HG02938 (cell line): ENCODE results near the gene COTL1.
"Not testable (repeated sequence)": the region's sequence is repeated elsewhere in the genome, so short reads cannot be mapped to it uniquely, and the experiment has no call there.

Experiments used
- ATAC-seq: cut with Tn5 transposase; IDR thresholded peaks from one replicate; pipeline ENCODE4 v1.9.1; 2021; ENCODE audit warnings: mild to moderate bottlenecking, moderate library complexity; ENCODE audit not compliant: unreplicated experiment

Gene COTL1

DNA sequence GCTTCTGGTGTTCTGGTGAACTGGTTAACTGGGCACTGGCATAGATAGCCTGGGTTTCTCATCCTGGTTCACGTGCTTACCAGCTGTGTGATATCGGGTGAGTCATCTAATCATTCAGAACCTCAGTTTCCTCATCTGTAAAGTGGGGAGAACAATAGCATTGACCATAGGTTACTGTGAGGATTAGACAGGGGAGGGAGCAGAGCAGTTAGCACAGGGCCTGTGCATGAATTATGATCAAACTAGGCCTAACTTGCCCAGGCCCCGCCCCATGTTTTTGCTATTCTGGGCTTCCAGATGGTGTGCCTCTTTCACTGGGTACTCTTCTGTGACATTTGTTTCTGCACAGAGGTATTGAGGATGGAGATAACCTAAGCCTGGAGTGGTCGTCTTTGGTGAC is 25.8 kb upstream of the COTL1 start:
- no peak for ATAC-seq

DNA sequence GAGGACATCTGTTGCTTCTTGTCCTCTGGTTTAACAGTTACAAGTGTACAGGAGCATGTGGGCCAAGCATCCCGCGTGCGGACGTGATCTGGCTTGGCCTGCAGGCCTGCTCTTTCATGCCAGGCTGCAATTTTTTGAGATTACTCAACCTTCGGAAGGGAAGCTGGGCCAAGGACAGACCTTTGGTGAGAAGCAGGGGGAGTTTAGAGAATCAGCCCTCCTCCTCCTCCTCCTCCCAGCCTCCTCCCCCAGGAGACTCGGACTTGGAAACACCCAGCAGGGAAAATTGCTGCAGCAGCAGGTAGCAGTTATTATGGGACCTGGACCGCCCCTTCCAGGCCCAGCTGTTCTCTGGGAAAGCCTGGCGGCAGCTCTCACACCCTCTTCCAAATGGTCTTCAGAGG is 25.3 kb upstream of the COTL1 start:
- ATAC-seq: no peak

GRCh38 chr16:84641643-84642358 is 23.9 kb upstream of the COTL1 start:
- ATAC-seq: no peak

DNA sequence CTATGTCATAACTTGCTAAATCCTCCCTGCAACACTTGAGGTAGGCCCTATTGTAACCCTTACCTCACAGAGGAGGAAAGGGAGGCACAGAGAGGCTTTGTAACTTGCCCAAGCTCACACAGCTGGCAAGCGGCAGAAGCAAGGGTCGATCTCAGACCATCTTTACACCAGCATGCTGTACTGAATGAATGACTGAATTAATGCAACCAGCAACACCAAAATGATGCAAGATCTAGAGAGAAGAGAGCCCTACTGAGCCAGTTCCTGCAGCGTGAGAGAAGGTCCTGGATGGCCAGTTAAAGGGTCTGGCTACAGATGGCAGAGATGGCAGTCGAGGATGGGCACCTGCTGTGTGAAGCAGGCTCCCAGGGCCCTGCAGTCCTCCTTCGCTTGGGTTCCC is 22.3 kb upstream of the COTL1 start:
- ATAC-seq: no peak

DNA sequence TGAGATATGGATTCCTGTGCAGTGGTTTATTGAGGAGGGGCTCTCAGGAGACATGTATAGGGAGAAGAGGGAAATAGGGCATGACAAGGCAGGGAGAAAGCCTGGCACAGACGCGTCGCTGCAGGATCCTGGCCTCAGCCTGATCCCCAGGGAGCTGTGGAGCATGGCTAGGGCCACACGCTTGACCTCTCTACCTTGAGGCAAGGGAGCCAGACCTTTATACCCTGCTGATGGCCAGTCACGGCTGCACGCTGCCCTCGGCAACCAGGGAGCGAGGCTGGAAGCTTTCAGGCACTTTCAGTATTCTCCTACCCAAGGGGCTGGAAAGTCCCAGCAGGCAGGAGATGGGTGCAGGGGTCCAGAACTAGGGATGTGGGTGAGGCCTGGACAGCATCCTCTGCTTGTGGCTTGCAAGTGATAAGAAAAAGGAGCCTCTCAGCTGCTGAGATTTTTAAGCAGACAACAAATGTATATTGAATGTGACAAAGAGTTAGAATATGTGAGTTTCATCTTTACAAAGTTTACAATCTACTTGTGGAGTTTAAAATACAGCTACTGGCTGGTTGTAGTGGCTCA is 20.4 kb upstream of the COTL1 start:
- ATAC-seq: no peak

DNA sequence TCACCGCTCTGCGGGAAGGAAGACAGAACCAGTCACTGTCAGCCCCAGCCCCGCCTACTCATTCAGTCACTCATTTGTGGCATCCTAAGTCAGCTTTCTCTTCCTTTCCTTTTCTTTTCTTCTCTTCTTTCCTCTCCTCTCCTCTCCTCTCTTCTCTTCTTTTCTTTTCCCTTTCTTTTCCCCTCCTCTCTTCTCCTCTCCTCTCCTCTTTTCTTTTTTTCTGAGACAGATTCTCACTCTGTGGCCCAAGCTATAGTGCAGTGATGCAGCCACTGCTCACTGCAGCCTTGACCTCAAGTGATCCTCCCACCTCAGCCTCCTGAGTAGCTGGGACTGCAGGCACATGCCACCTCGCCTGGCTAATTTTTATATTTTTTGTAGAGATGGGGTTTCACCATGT is 19.8 kb upstream of the COTL1 start:
- ATAC-seq: no peak

DNA sequence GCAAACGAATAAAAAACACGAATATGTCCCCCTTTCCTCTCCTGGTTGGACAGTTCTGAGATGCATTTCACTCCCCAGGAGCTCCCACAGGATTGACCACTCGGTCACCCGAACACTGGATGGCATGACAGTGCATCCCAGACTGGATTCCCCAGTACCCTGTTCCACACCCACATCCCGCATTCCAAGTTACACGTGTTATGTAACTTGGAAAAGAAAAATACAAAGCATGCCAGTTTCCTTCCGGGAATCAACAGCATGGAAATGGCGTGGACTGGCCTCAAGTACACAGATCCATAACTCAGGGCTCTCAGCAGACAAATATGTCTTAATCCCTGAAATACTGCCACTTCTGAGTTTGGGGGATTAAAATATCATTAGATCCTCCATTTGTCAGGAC is 17.8 kb upstream of the COTL1 start:
- no peak for ATAC-seq

DNA sequence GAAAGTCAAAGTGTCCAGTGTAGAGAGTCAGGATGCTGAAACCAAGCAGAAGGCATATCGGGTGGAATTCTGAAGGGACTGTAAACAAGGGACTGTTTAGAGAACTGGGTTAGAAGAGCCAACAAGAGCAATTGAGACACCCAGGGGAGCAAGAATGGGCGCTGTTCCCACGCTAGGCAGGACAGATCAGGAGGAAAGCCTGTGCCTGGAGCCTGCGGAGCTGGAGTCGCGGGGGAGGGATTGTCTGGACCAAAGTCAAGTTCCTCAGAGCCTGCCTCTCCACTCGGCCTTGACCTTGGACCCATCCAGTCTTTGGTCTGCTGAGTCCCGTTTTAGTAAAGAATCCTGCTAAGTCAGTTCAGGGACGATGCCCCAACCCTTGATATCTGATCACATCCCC is 15.7 kb upstream of the COTL1 start:
- ATAC-seq: no peak

- ATAC-seq: not testable (repeated sequence)
These were observed 15.0 kb upstream of the COTL1 start for GRCh38 chr16:84632862-84633261.

DNA sequence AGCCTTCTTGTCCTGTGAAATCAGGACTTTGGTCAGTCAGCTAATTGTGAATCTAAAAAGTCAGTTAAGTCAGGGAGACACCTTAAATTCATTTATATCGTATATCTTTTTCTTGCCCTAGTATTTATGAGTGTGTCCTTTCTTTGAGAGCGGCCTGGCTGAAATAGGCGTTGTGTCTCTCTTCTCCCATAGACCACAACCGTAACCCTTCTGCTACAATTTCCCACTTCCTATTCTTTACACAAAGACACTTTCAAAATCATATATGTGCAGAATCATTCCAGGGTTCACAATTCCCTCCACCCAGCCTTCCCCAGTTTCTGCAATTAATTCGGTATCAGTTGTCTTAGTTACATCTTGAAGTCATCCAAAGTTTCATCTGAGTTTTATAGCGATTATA is 14.0 kb upstream of the COTL1 start:
- ATAC-seq: no peak

DNA sequence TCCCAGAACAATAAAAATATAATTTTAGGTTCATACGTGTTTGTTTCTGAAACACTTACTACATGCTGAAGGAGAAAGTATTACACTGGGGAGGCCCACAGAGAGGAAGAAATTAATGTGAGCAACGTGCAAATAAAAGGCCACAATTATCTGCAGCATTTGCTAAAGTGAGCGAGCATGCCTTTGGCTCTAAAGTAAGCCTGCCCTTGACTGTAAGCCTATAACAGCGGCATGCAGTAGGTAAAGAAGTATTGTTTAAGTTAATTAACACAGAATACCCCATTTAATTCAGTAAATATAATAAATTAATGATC is 13.2 kb upstream of the COTL1 start:
- ATAC-seq: no peak

DNA sequence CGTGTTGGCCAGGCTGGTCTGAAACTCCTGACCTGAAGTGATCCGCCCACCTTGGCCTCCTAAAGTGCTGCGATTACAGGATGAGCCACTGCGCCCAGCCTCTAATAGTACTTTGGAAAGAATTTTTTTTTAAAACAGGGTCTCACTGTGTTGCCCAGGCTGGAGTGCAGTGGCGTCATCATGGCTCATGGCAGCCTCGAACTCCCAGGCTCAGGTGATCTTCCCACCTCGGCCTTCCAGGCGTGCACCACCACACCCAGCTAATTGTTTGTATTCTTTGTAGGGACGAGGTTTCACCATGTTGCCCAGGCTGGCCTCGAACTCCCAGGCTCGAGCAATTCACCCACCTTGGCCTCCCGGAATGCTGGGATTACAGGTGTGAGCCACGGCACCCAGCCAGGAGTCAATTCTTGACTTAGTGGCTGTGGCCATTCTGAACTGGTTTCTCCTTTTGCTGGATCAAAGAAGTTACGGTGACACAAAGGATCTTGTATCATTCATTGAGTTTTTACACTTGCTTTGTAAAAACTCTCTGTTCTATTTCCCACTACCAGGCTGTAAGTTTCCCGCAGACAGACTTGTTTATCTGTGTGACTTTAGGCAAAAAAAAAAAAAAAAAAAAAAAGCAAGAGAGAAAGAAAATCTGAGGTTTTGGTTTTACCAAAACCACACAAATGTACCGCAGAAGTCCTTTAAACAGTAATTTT is 12.7 kb upstream of the COTL1 start:
- no peak for ATAC-seq

- no peak for ATAC-seq
These were observed 12.1 kb upstream of the COTL1 start for GRCh38 chr16:84630009-84630408.

- no peak for ATAC-seq
These were observed 11.7 kb upstream of the COTL1 start for GRCh38 chr16:84629580-84629979.

DNA sequence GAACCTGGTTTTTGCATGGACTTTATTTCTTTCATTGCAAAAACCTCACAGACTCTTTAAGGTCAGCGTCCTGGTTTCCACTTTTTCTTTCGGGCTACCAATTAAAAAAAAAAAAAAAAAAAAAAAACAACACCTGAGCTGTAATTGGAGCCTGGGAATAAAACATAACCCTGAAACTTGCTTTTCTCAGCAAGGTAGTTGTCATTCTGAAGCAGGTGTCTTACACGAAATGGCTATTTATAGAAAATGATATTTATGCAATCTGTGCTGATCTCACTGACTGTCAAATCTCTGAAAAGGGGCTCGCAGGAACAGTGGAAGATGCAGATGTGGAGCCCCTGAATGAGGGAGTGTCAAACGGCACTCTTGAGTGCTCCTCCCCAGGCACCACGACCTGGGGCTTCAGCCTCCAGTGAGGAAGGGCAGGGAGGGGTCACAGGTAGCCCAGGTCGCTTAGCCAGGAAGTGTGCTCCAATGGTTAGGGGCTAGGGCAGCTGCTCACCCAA is 10.4 kb upstream of the COTL1 start:
- ATAC-seq: no peak

DNA sequence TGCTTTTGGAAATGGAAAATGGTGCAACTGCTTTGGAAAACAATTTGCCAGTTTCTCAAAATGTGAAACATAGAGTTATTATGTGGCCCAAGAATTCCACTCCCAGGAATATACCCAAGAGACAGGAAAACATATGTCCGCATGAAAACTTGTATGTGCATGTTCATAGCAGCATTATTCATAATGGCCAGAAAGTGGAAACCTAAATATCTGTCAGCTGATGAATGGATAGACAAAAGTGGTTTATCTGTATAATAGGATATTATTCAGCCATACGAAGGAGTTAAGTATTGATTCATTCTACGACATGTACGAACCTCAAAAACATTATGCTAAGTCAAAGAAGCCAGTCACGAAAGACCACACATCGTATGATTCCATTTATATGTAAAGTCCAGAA is 7.7 kb upstream of the COTL1 start:
- no peak for ATAC-seq

DNA sequence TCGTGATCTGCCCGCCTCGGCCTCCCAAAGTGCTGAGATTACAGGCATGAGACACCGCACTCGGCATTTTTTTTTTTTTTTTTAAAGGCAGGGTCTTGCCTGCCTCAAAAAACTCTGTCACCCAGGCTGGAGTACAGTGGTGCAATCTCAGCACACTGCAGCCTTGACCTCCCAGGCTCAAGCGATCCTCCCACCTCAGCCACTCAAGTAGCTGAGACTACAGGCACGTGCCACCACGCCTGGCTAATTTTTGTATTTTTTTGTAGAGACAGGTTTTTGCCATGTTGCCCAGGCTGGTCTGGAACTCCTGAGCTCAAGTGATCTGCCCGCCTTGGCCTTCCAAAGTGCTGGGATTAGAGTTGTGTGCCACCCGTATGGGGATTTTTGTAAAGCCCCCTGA is 3.0 kb upstream of the COTL1 start:
- ATAC-seq: not testable (repeated sequence)

- ATAC-seq: no peak
These were observed 943 bp upstream of the COTL1 start for GRCh38 chr16:84618581-84619460.

DNA sequence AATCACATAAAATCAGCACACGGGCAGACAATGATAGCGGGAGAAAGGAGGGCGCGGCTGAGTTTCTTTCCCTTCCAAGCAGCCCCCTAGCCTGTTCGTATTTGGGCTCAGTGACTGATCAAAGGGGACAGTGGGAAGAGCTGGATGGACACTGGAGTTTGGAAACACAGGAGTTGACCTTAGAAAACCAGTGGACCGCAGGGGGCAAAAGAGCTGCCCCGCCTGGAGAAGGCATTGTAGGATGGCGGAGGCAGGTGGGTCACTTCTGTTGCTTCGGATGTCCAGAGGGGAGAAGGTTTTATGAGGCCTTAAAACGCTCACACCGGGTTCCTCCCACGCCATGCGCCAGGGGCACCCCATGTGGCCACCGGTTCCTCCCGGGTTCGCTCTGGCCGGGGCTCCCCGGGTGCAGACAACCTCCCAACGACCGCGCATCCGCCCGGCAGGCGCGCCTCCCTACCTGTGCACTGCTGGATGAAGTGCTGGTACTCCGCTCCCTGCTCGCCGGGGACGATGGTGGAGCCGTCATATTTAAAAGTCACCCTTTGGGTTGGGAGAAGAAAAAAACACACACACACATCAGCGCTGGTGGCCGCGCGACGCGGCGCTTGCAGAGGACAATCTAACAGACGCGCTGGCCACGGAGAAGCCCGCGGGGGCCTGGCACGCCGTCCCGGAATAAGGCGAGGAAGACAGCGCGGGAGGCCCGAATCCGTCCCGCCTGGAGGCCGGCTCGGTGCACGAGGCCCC is 662 bp downstream of the COTL1 start:
- peak; percentile 41 for ATAC-seq

DNA sequence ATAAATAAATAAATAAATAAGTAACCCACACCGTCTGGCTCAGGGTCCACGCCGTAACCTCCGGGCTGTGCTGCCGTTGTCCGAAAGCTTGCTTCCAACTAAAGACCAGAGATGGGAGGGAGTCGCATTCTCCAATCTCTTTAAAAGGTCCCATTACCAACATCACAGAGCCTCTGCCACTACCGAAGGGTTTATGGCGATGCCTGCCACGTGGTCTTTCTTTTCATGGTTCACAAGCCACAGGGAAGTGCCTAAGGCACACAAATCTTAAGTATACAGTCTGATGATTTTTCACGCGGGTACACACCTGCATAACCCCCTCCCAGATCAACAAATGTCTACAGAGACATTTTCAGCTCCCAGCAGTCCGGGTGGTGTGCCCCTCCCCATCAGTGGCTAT is 1.4 kb downstream of the COTL1 start:
- no peak for ATAC-seq
